Raji (cell line): ENCODE data around the gene SSNA1.

Source experiments
- POLR2A ChIP-seq: IDR thresholded peaks from 2 replicates; pipeline ENCODE4 v1.6.1; 2011; ENCODE audit warnings: low read depth, low read length, control low read depth; ENCODE audit not compliant: insufficient read depth

SSNA1 gene

DNA sequence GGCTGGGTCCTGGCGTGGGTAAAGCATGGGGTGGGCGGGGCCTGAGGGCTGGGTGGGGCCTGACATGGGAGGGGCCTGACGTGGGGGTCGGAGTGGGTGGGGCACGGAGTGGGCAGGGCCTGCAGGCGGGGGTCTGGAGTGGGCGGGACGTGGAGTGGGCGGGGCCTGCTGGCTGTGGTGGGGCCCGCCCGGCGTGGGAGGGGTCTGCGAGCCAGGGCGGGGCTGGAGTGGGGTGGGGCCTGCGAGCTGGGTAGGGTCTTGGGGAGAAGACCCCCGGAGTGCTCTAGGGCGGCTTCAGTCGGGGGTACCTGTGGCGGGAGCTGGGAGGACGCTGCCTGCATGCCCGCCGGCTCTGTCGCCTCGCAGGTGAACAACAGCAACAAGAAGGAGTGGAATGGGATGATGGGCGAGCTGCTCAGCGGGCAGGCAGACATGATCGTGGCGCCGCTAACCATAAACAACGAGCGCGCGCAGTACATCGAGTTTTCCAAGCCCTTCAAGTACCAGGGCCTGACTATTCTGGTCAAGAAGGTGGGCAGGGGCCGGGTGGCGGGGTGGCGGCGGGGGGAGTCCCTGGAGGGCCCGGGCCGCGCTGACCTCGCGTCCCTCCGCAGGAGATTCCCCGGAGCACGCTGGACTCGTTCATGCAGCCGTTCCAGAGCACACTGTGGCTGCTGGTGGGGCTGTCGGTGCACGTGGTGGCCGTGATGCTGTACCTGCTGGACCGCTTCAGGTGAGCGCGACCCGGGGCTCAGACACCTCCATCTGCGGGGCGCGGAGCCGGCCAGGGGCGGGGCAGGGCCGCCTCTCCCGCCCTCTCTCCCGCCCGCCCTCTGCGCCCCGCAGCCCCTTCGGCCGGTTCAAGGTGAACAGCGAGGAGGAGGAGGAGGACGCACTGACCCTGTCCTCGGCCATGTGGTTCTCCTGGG lies 26.7 kb upstream of the SSNA1 start:
- TF ChIP-seq POLR2A, result no peak

DNA sequence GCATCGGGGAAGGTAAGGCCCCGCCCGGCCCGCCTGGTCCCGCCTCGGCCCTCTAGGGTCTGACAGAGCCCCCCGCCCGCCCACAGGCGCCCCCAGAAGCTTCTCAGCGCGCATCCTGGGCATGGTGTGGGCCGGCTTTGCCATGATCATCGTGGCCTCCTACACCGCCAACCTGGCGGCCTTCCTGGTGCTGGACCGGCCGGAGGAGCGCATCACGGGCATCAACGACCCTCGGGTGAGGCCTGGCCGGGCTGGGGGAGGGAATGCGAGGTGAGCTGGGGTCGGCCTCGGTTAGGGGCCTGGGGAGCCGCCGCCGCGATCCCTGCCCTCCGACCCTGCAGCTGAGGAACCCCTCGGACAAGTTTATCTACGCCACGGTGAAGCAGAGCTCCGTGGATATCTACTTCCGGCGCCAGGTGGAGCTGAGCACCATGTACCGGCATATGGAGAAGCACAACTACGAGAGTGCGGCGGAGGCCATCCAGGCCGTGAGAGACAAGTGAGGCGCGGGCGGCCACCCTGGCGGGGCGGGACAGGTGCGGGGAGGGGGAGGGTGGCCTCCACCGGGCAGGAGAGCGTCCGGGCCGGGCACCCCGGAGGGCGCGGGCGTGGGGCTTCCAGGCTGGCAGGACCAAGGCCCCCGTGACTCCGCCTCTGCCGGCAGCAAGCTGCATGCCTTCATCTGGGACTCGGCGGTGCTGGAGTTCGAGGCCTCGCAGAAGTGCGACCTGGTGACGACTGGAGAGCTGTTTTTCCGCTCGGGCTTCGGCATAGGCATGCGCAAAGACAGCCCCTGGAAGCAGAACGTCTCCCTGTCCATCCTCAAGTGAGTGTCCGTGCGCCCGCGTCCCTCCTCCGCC lies 25.7 kb upstream of the SSNA1 start:
- no peak for TF ChIP-seq POLR2A

DNA sequence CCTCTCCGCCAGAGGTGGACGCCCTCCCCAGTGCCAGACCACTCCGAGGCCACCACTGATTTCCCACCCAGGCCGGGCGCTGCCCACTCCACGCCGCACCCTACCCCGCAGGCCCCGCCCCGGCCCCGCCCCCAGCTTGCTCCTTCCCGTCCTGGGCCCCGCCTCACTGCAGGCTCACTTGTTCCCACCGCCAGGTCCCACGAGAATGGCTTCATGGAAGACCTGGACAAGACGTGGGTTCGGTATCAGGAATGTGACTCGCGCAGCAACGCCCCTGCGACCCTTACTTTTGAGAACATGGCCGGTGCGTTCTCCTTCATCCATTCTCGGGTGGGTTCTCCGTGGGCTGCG lies 25.1 kb upstream of the SSNA1 start:
- no peak for TF ChIP-seq POLR2A

DNA sequence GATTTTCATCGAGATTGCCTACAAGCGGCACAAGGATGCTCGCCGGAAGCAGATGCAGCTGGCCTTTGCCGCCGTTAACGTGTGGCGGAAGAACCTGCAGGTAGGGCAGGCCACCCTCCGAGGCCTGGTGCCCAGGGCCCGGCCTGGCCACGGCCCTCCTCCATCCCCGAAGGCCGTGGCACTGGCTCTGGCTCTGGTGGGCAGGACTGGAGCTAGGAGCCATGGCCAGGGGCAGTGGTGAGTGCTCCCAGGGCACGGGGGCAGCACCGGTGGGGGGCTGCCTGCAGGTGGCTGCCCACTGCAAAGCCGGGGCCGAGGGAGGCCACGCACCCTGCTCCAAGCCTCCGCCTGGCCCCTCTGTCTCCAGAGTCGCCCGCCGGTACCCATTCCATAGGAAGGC lies 24.7 kb upstream of the SSNA1 start:
- no peak for TF ChIP-seq POLR2A

DNA sequence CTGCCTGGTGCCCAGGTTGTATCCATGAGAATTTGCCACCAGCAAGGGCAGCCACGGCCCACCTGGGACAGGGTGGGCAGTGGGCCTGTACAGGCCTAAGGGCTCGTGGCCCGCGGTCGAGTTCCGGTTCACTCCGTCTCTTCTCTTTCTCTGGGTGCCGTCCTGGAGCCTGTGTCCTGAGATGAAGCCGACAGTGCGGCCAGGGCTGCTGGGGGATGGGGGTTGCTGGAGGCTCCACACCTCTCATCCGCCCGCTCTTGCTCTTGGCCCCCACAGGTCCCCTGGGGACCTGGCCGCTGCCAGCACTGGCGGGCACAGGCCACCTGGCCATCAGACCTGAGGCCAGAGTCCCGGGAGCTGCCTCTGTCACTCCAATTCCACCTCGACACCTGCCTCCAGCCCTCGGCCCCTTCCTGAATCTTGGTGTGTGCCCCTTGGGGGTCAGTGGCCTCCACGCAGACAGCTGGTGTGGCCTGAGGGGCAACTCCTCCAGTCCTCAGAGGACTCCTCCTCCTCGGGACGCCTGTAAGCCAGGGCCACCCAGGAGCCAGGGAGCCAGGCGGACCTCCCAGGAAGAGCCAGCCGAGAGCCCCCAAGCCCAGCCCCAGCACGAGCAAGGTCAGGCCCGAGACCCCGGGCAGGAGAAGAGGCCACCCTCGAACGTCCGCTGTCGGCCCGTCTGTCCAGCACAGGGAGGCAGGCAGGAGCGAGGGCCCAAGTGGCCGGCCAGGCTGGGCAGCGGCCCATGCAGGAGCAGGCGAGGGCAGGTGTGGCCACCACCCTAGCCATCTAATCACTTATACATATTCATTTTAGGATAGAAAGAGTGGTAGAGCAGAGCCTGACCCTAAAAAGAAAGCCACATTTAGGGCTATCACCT lies 23.9 kb upstream of the SSNA1 start:
- TF ChIP-seq POLR2A, result no peak

DNA sequence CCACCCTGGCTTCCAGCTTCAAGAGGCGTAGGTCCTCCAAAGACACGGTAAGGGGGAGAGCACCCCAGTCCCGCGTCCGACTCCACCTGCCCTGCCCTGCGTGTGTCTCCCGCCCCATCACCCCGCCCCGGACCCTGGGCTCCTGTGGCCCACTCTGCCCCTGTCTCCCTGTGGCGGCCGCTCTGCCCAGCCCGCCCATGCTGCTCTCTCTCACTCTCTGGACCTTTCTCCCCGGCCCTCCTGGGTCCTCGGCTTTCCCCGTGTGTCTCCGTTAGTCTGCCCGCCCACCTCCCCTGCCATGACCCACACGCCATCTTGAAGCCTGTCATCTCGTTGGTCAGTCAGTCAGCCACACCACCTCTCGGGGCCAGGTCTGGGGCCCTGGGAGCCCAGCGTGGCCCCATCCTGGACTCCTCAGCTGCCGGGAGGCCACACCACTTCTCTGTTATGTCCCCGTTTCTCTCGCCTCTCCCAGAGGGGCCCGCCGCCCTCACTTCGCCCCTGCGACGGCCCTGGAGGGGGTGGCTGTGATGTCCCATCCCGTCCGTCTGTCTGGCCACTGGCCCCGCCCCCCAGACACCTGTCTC lies 23.1 kb upstream of the SSNA1 start:
- no peak for TF ChIP-seq POLR2A

DNA sequence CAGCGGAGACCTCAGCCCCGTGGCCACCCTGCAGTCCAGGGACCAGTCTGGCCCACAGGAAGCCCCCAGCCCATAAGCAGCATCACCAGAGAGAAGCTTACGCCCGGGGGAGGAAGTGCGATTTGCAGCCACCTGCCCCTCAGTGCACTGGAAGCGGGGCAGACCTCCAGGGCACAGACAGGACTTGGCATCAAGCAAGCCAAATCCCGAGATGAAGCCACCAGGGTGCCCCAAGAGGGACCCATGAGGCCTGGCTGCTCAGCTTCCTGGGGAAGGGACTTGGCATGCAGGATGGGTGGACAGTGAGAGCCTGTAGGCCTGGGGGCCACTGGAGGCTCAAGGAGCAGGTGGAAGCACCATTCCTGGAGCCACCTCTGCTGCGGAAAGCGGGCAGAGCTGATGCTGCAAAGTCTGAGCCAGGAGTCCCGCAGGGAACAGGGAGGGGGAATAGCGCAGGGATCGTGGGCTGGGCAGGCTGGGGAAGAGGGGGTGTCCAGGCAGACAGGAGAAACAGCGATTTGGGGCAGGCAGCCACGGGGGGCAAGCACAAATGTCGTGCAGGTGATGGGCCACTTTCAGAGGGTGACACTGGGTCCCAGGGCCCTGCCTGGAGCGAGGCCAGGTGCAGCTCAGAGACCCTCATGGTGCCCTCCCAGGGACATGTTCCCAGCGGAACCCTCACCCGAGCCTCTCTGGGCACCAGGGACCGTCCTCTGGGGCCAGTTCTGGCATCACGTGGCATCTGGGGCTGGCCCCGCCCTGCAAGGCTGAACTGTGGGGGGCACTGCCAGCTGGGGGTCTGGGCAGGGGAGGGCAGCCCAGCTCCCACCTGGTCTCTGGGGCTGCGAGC lies 21.9 kb upstream of the SSNA1 start:
- TF ChIP-seq POLR2A, result no peak

DNA sequence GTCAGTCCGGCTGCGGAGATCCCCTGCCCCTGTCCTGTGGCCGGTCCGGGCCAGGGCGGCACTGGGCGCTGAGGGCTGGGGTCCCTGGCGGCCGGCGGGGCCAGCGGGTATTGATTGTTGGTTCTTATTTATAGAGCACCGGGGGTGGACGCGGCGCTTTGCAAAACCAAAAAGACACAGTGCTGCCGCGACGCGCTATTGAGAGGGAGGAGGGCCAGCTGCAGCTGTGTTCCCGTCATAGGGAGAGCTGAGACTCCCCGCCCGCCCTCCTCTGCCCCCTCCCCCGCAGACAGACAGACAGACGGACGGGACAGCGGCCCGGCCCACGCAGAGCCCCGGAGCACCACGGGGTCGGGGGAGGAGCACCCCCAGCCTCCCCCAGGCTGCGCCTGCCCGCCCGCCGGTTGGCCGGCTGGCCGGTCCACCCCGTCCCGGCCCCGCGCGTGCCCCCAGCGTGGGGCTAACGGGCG lies 21.2 kb upstream of the SSNA1 start:
- no peak for TF ChIP-seq POLR2A

DNA sequence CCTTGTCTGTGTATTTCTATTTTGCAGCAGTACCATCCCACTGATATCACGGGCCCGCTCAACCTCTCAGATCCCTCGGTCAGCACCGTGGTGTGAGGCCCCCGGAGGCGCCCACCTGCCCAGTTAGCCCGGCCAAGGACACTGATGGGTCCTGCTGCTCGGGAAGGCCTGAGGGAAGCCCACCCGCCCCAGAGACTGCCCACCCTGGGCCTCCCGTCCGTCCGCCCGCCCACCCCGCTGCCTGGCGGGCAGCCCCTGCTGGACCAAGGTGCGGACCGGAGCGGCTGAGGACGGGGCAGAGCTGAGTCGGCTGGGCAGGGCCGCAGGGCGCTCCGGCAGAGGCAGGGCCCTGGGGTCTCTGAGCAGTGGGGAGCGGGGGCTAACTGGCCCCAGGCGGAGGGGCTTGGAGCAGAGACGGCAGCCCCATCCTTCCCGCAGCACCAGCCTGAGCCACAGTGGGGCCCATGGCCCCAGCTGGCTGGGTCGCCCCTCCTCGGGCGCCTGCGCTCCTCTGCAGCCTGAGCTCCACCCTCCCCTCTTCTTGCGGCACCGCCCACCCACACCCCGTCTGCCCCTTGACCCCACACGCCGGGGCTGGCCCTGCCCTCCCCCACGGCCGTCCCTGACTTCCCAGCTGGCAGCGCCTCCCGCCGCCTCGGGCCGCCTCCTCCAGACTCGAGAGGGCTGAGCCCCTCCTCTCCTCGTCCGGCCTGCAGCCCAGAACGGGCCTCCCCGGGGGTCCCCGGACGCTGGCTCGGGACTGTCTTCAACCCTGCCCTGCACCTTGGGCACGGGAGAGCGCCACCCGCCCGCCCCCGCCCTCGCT lies 20.5 kb upstream of the SSNA1 start:
- TF ChIP-seq POLR2A, result no peak

DNA sequence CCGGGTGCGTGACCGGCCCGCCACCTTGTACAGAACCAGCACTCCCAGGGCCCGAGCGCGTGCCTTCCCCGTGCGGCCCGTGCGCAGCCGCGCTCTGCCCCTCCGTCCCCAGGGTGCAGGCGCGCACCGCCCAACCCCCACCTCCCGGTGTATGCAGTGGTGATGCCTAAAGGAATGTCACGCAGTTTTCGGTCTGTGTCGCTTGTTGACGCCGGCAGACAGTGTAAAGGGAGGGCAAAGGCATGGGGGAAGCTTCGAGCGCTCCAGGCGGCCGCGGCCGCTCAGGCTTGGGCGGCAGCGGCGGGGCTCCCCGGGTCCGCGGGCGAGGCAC lies 19.9 kb upstream of the SSNA1 start:
- TF ChIP-seq POLR2A, result no peak

DNA sequence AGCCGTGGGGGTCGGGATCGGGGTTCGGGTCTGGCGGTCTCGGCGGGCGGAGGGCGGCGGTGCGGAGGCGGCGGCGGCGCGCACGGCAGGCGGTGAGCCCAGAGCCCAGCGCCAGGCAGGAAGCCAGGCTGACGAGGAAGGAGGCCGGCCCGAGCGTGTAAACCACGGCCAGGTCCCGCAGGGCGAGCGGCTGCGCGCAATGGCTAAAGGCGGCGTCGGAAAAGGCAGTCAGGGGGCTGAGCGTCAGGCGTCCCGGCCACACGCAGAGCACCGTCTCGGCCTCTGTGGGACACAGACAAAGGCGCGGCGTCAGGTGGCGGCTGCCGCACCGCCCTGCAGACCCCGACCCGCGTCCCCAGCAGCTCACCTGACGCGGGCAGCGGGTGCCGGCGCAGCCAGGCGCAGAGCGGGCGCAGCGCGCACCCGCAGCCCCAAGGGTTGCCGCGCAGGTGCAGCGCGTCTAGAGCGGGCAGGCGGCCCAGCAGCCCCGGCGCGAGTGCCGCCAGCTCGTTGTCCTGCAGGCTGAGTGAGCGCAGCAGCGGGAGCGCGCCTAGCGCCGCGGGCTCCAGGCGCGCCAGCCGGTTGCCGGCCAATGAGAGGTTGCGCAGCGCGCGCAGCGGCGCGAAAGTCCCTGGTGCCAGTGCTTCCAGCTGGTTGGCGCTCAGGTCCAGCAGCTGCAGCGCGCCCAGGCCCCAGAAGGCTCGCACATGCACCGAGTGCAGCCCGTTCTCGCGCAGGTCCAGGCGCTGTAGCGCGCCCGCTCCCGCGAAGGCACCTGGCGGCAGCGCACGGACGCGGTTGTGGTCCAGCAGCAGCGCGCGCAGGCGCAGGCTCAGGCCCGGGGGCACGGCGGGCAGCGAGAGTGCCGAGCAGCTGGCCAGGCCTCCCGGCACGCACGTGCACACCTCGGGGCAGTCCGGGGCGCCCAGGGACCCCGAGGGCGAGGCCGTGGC lies 19.3 kb upstream of the SSNA1 start:
- TF ChIP-seq POLR2A, result 0 out of 2 replicates have a peak, but pooled peaks have one; percentile 33

DNA sequence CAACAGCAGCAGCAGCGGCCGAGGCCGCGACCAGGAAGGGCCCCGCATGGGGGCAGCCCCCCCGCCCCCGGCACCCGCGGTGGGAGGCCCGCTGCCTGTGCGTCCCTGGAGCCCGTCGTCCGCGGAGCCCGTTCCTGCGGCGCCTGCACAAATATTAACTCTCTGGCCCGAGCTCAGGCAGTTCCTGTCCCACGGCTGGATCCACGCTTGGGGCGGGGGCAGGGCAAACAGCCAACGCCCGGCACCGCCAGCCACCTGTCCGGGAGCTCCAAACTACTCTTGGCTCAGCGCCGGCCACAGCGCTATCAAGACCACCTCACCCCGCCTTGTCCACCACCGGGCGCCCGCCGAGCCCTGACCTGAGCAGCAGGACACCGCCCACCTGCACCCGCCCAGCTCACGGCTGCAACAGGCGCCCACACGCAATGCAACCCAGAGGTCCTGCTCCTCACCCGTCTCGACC lies 18.5 kb upstream of the SSNA1 start, which contains the start of gene LRRC26:
Gene LRRC26 (minus strand): TSS at position 156 of the 463 bp plus-strand sequence. CDS start 108 bp downstream, at position 48.
- TF ChIP-seq POLR2A, result no peak
